Lung microvascular endothelial cell (primary cell): ENCODE measurements around the gene TMEM86A. TPM values are rescaled to one million over a fixed set of nuclear protein-coding genes. Genes with fewer than 3 reads are reported as not detected.

Experiments used
- DNase-seq, 2 donors: peaks; one replicate each; pipeline versions ENCODE4 v3.0.0 to v3.0.0-alpha.2; 2010; ENCODE audit warnings: low read depth in 2 of 2
- total RNA-seq: library from RNA; depleted of rRNA; stranded (reverse); fragments of >200 nt; gene quantifications from 2 replicates; pipeline ENCODE4 v1.2.1, GENCODE V29; 2014

Gene TMEM86A
- total RNA-seq, 1 donor from 2014 or later, result 6.3 TPM

DNA sequence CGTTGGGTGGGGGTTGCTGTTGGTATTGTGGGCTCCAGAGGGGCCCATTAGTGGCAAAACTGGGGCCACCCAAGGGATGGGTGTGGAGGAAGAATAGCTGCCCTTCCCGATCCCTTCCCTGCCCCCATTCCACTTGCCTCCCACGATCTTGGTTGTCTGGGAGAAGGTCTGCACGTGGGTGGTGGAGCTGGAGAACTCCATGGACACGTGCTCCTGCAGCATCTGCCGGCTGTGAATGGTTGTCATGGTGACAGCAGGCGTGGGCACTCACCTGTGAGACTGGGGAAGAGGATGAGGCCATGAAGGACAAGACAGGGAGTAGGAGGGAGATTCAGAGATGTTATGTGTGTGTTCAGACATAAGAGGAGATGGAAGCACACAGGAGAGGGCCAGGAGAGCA lies 25.4 kb downstream of the TMEM86A start:
- DNase-seq, result no peak

DNA sequence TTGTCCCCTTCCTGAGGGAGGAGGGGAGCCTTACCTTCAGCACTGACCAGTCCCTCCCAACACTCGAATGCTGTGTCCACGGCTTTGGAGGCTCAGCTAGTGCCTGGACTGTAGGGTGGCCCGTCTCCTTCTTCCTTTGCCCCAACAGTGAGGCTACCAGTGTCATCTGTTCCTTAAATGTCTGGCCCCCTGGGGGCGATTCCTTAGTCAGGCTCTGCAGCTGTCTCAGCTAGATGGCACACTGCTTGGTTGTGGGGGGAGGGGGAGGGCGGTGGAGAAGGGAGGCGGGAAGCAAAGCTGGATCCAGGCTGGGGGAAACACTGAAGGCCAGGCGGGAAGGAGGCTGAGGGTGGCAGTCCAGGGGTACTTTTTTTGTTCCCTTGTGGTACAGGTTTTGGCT lies 27.5 kb downstream of the TMEM86A start, which contains the start of gene IGSF22:
Gene IGSF22 (minus strand): TSS at position 149 of the 400 bp plus-strand sequence. CDS start 1,952 bp downstream, outside the sequence.
- DNase-seq, result no peak

DNA sequence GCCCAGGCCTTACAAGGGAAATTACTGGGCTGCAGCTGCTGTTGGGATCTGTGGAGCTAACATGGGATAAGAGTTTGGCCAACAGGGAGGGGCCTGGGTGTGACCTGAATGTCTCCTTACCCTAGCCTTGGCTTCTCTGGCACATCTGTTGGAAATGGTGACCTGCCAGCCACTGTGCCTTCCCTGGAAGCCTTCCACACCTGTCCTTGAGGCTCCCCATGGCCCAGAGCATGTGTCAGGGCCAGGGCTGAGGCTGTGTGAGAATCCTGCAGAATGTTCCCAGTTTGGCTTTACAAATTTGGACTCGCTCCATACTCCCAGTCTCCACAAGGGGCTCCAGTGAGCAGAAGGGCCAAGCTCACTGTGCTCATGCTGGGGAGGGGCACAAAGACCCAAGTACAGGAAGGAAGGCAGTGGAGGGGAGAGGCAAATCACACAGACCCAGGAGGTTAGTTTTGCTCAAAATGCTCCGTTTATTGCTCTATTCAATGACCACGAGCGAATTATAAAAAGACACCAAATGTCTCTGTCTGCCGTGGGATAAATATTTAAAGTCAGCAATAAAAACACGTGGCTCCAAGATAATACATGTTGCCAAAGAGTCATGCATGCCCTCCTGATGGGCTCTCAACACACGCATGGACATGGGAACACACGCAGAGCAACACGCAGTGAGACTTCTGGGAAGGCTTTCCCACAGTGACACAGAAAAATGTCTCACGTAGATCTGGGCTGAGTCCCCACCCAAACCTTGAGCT lies 29.1 kb downstream of the TMEM86A start:
- DNase-seq, result peak; percentile 25 to 51

DNA sequence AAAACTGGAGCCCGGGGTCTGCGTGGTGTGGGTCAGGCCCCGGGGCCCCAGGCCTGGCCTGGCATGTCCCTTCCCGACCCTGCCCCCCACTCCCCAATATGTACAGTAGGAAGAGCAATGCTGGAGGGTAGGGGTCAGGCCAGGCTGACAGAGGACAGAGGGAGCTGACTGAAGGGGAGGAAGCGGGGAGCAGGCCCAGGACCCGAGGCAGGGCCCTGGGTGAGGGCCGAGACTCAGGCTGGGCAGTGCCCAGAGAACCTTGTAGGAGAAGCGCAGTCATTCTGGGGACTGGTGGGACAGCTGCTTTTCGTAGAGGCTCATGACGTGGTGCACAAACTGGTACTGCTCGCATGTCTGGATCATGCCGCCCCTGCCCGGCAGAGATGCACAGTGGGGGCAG lies 30.1 kb downstream of the TMEM86A start:
- no peak for DNase-seq

DNA sequence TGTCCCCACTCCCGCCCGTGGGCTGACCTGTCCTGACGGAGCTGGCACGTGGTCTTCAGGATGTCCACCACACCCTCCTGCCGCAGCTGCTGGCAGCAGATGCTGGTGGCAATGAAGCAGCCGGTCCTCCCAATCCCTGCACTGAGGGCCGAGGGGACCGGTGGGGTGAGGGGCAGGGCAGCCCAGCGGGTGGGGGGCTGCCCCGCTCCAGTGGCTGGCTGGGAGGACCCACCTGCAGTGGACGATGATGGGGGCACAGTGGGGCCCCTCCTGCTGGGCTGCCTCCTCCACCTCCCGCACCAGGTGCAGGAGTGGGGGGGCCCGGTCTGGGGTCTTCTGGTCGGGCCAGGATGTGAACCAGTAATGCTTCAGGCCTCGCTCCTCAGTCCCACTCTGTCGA lies 30.8 kb downstream of the TMEM86A start:
- DNase-seq, result no peak

DNA sequence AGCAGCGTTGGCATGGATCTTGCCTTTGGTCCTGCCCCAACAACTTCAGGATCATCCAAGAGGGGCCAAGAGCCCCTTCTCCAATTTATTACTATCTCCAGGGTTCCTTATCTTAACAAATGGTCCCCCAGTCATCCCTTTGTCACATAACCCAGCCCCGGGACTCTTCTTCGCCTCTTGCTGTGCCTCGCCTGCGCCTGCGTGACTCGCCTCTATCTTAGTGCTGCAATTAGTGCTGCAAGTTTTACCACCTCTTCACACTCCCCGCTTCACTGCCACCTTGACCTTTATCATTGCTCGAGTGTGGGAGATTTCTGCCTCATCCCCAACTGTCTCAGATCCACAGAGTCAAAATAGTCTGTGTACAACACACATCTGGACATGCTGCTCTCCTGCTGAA lies 31.4 kb downstream of the TMEM86A start:
- DNase-seq, result no peak

DNA sequence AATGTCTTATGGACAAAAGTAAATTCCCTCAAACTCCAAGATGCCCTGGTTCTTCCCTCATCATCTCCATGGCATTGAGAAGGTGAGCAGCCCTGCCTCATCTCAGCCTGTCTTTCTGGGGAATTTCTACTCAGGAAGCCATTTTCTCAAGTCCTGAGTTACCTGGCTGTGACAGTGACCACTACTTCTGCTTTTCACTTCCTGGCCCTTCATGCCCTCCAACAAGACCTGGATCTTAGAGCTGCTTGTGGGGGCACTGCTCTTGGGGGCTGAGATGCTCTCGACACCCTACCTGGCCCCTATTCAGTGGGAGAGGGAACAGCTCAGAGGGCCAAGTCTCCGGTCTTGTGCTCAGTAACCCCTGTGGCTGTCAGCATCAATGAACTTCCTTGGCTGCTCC lies 32.9 kb downstream of the TMEM86A start:
- DNase-seq, result no peak

DNA sequence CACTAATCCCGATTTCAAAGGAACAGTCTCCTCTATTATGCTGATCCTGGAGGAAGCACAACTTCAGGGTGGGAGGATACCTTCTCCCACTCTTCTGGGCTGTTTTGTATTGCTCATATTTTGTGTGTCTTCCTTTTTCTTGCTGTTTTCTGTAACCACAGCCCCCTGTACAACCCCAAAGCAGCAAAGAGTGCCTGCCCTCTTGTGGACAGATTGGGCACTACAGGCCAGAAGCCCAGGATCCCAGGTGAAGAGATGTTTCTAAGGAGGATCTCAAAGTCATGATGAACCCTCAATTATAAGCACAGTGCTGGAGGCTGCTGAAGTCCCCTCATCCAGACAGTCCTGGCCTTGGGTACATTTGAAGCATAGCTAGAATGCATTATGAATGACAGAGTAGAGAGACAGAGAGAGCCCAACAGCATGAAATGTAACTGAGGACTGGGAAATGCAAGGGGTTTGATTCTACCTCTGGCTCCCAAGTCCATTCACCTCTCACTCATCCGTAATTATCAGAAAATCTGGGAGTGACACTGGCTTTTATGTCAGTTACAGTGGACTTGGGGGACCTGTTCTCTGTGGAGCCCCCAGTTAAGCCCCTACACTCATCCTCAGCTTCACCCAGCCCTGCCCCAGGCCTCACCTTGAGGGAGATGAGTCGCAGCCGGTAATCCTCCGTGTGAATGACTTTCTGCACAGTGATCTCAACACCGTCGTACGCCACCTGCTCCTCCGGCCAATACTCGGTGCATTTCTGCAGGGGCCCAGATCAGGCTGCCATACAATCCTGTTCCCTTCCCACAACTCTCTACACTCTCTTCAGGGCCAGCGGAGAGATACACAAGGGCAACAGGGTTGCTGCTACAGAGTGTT lies 33.6 kb downstream of the TMEM86A start:
- peak; percentile 44 to 59 for DNase-seq

DNA sequence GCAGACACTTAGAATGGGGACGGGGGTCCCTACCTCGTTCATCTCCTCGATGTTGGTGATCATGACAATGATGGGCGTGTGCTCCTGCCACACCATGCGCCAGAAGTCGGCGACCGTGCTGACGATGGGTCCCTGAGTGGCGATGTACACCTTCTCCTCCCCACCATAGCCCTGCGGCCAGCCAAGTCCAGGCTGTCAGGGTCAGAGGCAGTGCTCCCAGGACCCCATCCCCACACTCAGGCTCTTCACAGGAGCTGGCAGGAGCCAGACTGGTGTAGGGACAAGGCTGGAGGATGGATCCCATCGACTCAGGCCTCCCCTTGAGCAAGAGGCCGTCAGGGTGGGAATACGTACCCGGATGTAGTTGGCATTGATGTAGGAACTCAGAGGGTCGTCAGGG lies 34.6 kb downstream of the TMEM86A start:
- no peak for DNase-seq

DNA sequence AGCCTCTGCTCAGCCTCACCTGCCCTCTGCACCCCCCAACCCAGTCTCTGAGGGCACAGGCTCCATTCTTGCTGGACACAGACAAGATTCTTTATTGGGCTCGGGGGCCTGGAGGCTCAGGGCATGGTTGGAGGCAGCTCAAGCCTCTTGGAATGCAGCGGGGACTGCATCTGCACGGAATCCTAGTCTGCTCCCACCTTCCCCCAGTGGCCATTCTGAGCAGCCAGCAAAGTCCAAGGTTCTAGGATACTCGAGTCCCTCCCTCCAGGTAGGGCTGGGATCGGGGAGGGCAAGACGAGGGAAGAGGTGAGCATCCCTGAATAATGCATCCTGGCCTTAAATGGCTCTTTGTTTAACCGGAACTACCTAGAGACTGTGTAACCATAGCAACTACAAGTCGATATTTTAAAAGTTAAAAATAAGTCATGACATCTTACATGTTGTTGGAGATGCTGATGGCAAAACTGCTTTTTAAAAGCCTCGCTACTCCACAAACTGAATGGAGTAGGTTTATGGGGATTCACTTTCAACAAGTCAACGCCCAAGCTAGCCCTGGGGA lies 38.1 kb downstream of the TMEM86A start:
- no peak for DNase-seq

DNA sequence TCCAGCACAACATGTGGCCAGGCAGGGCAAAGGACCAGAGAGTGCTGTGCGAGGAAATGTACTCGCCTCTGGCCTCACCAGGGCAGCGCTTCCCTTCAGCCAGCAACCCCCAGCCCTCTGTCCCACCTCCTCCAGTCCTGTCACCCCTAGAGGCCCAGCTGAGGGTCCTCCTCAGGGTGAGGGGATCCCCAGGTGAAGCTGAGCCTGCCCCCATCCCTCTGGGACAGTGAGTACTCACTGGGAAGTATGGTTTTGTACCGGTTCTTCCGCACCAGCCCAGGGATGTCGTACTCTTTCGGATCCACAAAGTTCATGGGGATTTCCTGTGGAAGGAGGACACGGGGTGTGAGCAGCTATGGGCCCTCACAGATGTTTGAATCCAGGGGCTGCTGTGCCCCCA lies 39.1 kb downstream of the TMEM86A start:
- DNase-seq, result no peak

DNA sequence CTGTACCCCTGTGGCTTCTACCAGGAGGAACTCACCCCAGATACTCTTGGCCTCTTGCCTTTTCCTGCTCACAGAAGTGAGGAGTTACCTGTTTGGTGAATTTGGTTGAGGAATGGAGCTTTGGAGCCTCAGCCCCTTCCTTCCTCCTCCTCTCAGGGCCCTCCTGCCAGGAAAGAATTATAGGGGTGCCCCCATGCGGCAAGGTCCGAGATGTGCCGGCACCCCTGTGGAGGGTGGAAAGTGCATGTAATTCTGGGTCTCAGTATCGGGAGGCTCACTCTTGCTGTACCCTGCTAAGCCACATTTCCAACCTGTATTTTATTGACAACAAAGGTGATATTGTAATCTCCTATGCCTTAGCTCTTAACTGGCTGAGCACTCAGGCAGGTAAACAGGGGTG lies 41.1 kb downstream of the TMEM86A start:
- DNase-seq, result no peak

DNA sequence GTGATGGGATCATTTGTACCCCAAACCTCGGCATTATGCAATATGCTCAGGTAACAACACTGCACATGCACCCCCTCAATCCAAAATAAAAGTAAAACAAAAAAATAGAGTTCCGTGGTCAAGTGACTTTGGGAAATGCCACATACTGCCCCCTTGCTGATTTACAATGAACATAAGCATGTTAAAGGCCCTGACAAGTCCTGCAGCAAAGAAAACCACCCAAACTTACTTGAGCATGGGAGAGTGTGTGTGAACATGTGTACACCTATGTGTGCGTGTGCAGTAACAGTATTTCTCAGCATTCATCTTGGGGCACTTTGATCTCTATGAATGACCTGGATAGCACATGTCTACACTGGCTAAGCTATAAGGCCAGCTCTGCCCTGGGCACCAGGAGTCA lies 43.2 kb downstream of the TMEM86A start:
- no peak for DNase-seq

DNA sequence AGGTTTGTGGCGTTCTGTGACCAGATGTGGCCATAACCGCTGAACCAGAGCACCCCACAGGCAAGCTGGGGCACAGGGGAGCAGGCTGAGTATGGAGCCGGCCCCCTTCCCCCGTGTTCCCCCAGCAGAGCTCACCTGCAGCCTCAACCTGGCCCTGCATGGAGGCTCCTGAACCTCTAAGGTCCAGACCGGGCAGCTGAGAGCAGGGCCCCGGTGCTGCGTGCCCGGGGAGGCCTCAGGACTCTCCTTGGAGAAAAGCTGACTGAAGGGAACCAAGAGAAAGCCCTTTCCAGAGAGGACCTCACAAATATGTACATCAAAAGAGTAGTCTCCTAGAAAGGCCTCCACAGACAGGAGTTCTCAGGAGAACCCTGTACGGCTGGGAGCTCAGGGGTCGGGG lies 44.8 kb downstream of the TMEM86A start:
- no peak for DNase-seq

DNA sequence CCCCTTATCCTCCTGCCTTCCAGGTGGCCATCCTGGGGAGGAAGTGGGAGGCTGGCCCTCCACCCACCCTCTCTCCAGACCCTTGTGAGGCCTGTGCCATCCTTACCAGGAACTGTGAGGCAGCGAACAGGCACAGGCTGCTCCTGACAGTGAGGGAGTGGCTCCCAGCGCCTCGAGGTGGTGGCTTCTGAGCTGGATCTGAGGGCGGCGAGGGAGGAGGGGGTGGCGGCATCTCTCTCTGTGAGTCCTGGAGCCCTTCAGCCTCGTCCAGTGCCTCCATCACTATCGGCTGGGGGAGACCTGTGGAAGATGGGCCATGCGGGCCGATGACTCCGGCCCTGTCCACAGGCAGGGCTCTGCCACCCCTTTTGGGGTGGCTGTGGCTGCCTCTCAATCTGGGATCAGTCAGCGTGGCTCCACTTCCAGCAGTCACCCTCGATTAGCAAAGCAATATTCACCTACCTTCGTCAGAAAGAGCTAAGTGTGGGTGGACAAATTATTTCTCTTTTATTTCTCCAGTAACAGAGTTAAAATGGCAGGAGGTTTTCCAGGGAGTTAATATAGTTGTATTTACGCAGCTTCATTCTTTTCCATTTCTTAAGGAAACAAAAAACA lies 45.4 kb downstream of the TMEM86A start:
- no peak for DNase-seq

DNA sequence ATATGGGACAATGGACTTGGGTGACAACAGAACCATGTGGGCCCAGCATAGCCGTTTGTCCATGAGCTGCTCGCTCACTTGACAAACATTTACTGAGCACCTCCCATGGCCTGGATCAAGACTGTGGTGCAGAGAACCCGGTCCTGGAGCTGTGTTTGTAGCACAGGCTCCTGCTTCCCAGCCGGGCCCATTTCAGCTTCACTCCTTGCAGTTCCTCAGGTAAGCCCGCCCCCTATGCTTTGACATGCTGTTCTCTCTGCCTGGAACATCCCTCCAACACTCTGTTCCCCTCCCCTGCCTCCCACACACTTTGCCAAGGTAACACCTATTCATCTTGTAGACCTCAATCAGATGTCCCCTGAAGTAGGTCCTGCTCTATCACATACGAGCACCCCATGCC lies 46.7 kb downstream of the TMEM86A start:
- DNase-seq, result no peak

DNA sequence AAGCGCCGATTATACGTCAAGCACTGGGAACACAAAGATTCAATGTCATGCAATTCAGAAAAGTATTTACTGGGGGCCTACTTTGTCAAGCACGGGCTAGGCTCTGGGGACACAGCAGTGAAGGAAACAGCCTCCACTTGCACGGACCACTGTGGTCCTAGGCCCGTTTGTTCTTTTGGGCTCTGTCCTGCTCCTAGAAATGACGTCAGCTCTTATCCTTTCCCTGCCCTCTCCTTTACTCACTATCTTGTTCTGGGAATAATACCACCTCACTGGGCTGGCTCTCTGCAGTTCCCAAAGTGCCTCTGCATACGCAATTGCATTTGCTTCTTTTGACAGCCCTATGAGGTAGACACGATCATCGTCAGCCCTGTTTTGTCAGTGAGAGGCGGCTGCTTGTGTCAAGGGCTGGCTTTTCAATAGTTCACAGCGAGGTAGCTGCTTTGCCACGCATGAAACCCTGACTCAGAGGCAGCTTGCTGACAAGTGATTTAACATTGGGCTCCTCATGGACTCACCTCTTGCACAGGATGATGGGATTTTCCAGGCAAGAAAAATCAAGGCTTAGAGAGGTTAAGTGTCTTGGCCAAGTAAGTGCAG lies 50.3 kb downstream of the TMEM86A start:
- DNase-seq, result peak in 1 of 2 donors; percentile 11

DNA sequence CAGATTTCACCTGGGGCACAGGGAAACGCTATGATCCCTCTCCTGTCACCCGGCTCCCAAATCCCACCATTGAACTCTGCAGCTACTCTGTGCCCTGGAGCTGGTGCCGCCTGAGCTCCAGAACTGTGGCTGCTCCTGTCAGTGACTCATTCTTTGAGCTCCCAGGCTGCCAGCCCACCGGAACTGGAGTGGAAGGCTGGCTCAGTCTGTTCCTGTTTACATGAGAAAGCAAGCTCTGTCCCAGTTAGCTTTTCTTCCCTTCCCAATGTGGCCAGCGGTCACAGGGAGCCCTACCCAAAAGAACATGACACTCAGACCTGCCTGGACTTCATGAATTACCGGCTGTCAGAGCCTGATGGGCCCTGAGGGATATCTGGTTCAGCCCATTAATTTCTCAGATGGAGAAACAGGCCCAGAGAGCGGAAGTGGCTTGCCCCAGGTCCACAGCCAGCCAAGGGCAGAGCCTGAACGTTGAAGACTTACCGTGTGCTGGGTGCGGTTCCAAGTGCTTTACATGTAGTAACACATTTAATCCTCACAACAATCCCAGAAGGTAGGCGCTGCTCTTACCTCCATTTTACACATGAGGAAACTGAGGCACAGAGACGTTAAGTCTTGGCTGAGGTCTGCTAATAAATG lies 51.2 kb downstream of the TMEM86A start:
- DNase-seq, result peak; percentile 73 to 87

DNA sequence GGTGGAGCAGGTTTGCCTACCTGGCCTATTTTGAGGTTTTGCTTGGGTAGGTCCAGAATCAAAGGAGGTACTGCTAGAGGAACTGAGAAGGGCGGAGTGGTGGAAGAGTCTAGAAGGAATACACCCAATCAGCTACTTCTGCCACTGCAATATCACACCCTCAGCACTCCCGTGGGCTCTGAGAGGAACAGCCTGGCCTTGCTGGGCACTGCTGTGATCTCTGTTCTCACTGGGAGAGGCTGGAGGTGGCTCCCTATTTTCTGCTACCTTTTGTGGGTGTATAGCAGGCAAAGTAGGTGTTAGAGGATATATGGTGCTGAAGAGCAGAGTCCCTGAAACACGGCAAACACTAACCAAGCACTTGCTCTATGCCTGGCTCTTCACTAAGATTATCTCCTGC lies 52.4 kb downstream of the TMEM86A start:
- no peak for DNase-seq

DNA sequence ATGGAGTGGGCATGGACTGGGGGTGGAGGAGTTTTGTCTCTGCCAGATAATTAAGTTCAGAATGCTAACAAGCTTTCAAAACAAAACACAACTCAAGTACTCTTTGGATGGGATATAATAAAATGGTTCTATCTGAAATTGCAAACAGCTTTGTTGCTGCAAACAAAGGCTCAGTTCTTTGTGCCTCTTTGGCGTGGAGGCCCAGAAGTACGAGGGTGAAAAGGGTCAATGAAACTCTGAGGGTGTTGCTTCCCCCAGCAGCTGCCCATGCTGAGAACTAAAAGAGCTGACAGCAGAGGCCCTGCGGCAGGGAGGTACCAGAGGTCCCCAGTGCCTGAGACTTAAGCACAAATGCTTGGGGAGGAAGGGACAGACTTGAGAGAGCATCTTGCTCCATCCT lies 53.9 kb downstream of the TMEM86A start:
- DNase-seq, result no peak

DNA sequence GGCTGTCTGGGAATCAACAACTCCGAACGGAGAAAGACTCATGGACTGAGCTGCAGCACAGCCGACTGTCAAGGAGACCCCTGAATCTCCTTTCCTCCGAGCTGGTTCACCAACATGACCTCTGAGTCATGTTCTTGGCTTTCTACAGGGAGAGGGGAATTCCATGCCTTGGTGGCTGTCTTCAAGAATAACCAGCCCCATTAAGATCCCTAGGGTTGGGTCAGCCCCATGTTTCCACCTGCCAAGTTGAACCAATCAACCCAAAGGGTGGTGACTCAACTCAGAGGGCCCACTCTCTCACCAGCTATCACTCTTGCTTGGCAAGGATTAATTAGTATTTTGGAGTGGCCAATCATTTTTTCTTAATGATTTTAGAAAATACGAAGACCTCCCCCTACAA lies 55.7 kb downstream of the TMEM86A start:
- DNase-seq, result peak in 1 of 2 donors; percentile 75
